ENCODE data around the gene ZDHHC3.

The ZDHHC3 gene

DNA sequence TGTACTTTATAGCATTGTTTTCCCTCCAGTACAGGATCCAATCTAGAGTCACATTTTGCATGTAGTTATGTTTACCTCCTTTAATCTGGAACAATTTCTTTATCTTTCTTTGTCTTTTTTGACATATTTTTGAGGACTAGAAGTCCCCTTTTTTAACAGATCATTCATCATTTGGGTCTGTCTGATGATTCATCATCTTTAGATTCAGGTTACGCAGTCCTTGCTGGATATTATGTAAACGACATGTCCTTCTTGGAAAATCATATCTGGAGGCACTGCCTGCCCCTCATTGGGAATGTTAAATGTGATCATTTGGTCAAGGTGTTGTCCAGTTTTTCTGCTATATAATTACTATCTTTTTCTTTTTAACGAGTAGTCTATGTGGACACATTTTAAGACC, 83.3 kb downstream of the ZDHHC3 start:
- no peak overlapping the region for H2AFZ ChIP-seq (ENCODE audit: low read depth)
- H4K20me1 ChIP-seq (ENCODE audit: insufficient read depth): no peaks in the 10 kb centered on the region
- H3K27me3 ChIP-seq (ENCODE audit: insufficient read depth, low read depth): no peaks in the 10 kb centered on the region
- H3K4me2 ChIP-seq: no peak overlapping the region
- TF ChIP-seq, protein P1, sequence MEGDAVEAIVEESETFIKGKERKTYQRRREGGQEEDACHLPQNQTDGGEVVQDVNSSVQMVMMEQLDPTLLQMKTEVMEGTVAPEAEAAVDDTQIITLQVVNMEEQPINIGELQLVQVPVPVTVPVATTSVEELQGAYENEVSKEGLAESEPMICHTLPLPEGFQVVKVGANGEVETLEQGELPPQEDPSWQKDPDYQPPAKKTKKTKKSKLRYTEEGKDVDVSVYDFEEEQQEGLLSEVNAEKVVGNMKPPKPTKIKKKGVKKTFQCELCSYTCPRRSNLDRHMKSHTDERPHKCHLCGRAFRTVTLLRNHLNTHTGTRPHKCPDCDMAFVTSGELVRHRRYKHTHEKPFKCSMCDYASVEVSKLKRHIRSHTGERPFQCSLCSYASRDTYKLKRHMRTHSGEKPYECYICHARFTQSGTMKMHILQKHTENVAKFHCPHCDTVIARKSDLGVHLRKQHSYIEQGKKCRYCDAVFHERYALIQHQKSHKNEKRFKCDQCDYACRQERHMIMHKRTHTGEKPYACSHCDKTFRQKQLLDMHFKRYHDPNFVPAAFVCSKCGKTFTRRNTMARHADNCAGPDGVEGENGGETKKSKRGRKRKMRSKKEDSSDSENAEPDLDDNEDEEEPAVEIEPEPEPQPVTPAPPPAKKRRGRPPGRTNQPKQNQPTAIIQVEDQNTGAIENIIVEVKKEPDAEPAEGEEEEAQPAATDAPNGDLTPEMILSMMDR (conservative IDR thresholded peaks at IDR 0.05; ENCODE audit: low read depth, low read length): no peak
- no peak overlapping the region for H3K9ac ChIP-seq
- no peak overlapping the region for H3K4me3 ChIP-seq (IDR thresholded peaks at IDR 0.05; ENCODE audit: insufficient read depth, low read depth, low read length)
- H3K36me3 ChIP-seq (ENCODE audit: insufficient read depth): no peaks in the 10 kb centered on the region
- H3K79me2 ChIP-seq (ENCODE audit: insufficient read depth, low read depth): no peaks in the 10 kb centered on the region
- H3K4me1 ChIP-seq (ENCODE audit: low read depth, poor library complexity, severe bottlenecking): no peaks in the 10 kb centered on the region
- no peak overlapping the region for H3K27ac ChIP-seq

DNA sequence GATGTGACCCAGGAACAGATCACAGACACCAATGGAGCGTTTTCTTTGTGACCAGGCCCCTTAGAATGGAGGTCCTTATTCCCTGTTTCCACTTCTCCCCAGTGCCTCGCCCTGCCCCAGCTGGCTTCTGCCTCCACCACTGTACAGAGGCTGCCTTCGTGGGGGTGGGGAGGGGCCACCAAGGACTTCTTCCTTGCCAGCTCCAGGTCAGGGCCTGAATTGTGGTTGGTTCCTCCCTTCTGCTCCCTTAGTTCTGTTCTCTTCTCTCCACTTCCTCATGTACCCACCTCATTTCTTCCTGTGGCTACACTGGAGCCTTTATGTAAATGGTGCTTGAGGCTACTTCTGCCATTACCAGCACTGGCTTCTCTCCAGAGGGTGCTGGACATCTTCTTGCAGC, 85.1 kb downstream of the ZDHHC3 start:
- H3K27me3 ChIP-seq (ENCODE audit: insufficient read depth, low read depth): no peaks in the 10 kb centered on the region
- H3K27ac ChIP-seq: no peak overlapping the region
- H3K36me3 ChIP-seq (ENCODE audit: insufficient read depth): no peaks in the 10 kb centered on the region
- H4K20me1 ChIP-seq (ENCODE audit: insufficient read depth): no peaks in the 10 kb centered on the region
- H3K9ac ChIP-seq: no peak overlapping the region
- H3K4me2 ChIP-seq: no peak overlapping the region
- TF ChIP-seq, protein P1 (conservative IDR thresholded peaks at IDR 0.05; ENCODE audit: low read depth, low read length): no peak
- H3K4me1 ChIP-seq (ENCODE audit: low read depth, poor library complexity, severe bottlenecking): no peaks in the 10 kb centered on the region
- no peaks in the 10 kb centered on the region for H3K79me2 ChIP-seq (ENCODE audit: insufficient read depth, low read depth)
- no peak overlapping the region for H3K4me3 ChIP-seq (IDR thresholded peaks at IDR 0.05; ENCODE audit: insufficient read depth, low read depth, low read length)
- H2AFZ ChIP-seq (ENCODE audit: low read depth): no peak overlapping the region

DNA sequence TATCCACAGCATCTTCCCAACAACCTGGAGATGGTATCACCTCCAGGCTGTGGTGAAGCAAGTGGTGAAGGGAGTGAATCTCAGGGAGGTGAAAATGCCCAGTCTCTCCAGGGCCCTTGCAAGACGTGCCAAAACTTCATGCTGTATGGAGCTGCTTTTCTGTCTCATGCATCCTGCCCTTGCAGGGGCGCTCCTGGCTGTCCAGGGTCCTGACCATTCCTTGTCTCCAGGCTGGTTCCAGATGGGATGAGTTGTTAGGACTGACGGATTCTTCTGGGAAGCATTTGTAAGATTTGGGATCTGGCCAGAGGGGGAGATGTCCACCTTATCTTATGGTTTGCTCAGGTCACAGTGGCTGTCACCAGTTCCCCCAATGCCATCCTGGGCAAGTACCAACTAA, 85.7 kb downstream of the ZDHHC3 start:
- no peaks in the 10 kb centered on the region for H3K4me1 ChIP-seq (ENCODE audit: low read depth, poor library complexity, severe bottlenecking)
- no peak overlapping the region for H3K4me2 ChIP-seq
- no peak overlapping the region for H3K9ac ChIP-seq
- no peaks in the 10 kb centered on the region for H3K79me2 ChIP-seq (ENCODE audit: insufficient read depth, low read depth)
- no peak overlapping the region for H3K4me3 ChIP-seq (IDR thresholded peaks at IDR 0.05; ENCODE audit: insufficient read depth, low read depth, low read length)
- no peak overlapping the region for H3K27ac ChIP-seq
- no peaks in the 10 kb centered on the region for H3K27me3 ChIP-seq (ENCODE audit: insufficient read depth, low read depth)
- H3K36me3 ChIP-seq (ENCODE audit: insufficient read depth): no peaks in the 10 kb centered on the region
- no peak overlapping the region for H2AFZ ChIP-seq (ENCODE audit: low read depth)
- TF ChIP-seq, protein P1 (conservative IDR thresholded peaks at IDR 0.05; ENCODE audit: low read depth, low read length): no peak
- H4K20me1 ChIP-seq (ENCODE audit: insufficient read depth): no peaks in the 10 kb centered on the region

DNA sequence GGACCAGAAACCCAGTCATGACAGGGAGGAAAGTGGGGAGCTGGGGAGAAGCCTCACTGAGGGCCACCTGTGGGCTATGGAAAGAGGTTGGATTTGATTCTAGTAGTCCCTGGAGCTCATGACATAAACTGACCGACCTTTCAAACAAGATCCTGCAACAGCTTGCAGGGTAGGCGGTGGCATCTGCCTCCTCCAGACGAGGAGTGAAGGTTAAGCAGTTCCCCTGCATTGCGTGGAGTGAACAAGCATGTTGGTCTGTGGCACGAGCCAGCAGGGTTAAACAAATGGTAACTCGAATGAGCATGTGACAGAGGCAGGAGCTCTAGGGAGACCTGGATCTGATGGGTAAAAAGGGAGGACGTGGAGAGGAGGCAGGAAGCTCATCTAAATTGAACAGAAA, 88.9 kb downstream of the ZDHHC3 start:
- Histone ChIP-seq H4K20me1 (ENCODE audit: insufficient read depth) (no peaks in the 10 kb centered on the region), H3K4me2 (no peak overlapping the region), H3K79me2 (ENCODE audit: insufficient read depth, low read depth) (no peaks in the 10 kb centered on the region), H2AFZ (ENCODE audit: low read depth) (no peak overlapping the region), H3K36me3 (ENCODE audit: insufficient read depth) (no peaks in the 10 kb centered on the region), H3K27me3 (ENCODE audit: insufficient read depth, low read depth) (no peaks in the 10 kb centered on the region), H3K27ac (no peak overlapping the region), H3K9ac (no peak overlapping the region), H3K4me1 (ENCODE audit: low read depth, poor library complexity, severe bottlenecking) (no peaks in the 10 kb centered on the region), H3K4me3 (IDR thresholded peaks at IDR 0.05; ENCODE audit: insufficient read depth, low read depth, low read length) (no peak overlapping the region)
- TF ChIP-seq, protein P1 (conservative IDR thresholded peaks at IDR 0.05; ENCODE audit: low read depth, low read length): no peak

DNA sequence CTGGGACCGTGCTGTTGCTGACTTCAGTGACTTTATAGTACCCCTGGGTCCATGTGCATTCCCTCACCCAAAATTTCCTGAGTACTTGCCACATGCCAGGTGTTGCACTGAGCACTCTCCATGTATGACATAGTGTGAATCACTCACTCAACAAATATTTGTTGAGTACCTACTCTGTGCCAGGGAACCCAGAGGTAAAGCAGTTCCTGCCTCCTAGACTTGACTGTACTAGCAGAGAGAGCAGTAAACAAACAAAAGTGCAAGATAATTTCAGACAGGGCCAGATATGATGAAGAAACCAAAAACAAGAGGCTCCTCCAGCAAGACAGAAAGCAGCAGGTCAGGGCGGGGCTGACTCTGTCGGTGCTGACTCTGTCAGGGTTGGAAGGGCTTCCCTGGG, 89.4 kb downstream of the ZDHHC3 start:
- Histone ChIP-seq H4K20me1 (ENCODE audit: insufficient read depth) (no peaks in the 10 kb centered on the region), H3K36me3 (ENCODE audit: insufficient read depth) (no peaks in the 10 kb centered on the region), H3K79me2 (ENCODE audit: insufficient read depth, low read depth) (no peaks in the 10 kb centered on the region), H3K27me3 (ENCODE audit: insufficient read depth, low read depth) (no peaks in the 10 kb centered on the region), H3K4me1 (ENCODE audit: low read depth, poor library complexity, severe bottlenecking) (no peaks in the 10 kb centered on the region), H3K27ac (no peak overlapping the region), H2AFZ (ENCODE audit: low read depth) (no peak overlapping the region), H3K4me2 (no peak overlapping the region), H3K9ac (no peak overlapping the region), H3K4me3 (IDR thresholded peaks at IDR 0.05; ENCODE audit: insufficient read depth, low read depth, low read length) (no peak overlapping the region)
- TF ChIP-seq, protein P1 (conservative IDR thresholded peaks at IDR 0.05; ENCODE audit: low read depth, low read length): no peak
